H9 (cell line): Measurements from ENCODE around the gene PHF21A. TPM values are rescaled to one million over a fixed set of nuclear protein-coding genes. Genes with fewer than 3 reads are reported as not detected.

Experiments
- DNase-seq: peaks from one replicate; pipeline ENCODE4 v3.0.0-alpha.2; 2017
- H2AFZ ChIP-seq: one replicate; pipeline ENCODE4 v1.6.1; 2013; ENCODE audit warnings: mild to moderate bottlenecking, low read length, control low read depth, moderate library complexity
- H2AK5ac ChIP-seq: 2 replicates; pipeline ENCODE4 v1.6.1; 2013; ENCODE audit warnings: low read length, control low read depth, mixed read lengths; ENCODE audit not compliant: insufficient read length
- H2BK120ac ChIP-seq: one replicate; pipeline ENCODE4 v1.6.1; 2013; ENCODE audit warnings: low read depth, mild to moderate bottlenecking, low read length, control low read depth, inconsistent platforms; ENCODE audit not compliant: poor library complexity, severe bottlenecking
- H2BK12ac ChIP-seq: 2 replicates; pipeline ENCODE4 v1.6.1; 2013; ENCODE audit warnings: low read length, control low read depth, mixed read lengths, low read depth; ENCODE audit not compliant: insufficient read length
- H2BK15ac ChIP-seq: 2 replicates; pipeline ENCODE4 v1.6.1; 2013; ENCODE audit warnings: low read depth, low read length, control low read depth
- H2BK20ac ChIP-seq: one replicate; pipeline ENCODE4 v1.6.1; 2013; ENCODE audit warnings: low read depth, mild to moderate bottlenecking, low read length, control low read depth, inconsistent platforms; ENCODE audit not compliant: poor library complexity, severe bottlenecking
- H2BK5ac ChIP-seq: 2 replicates; pipeline ENCODE4 v1.6.1; 2013; ENCODE audit warnings: low read length, control low read depth, mixed read lengths; ENCODE audit not compliant: insufficient read length
- H3K14ac ChIP-seq: 2 replicates; pipeline ENCODE4 v1.6.1; 2013; ENCODE audit warnings: low read length, control low read depth; ENCODE audit not compliant: insufficient read depth
- H3K18ac ChIP-seq: 2 replicates; pipeline ENCODE4 v1.6.1; 2013; ENCODE audit warnings: low read depth, mild to moderate bottlenecking, mixed read lengths, low read length, control low read depth; ENCODE audit not compliant: insufficient read length
- H3K23ac ChIP-seq: 2 replicates; pipeline ENCODE4 v1.6.1; 2013; ENCODE audit warnings: low read length, control low read depth, mixed read lengths, low read depth; ENCODE audit not compliant: insufficient read length
- H3K23me2 ChIP-seq: 2 replicates; pipeline ENCODE4 v1.6.1; 2013; ENCODE audit warnings: low read depth, mild to moderate bottlenecking, mixed read lengths, low read length, control low read depth; ENCODE audit not compliant: insufficient read length, poor library complexity, severe bottlenecking
- H3K27ac ChIP-seq: 2 replicates; pipeline ENCODE4 v1.5.1; 2013; ENCODE audit warnings: low read length, control low read depth, mixed read lengths, low read depth; ENCODE audit not compliant: insufficient read length
- H3K27me3 ChIP-seq: 2 replicates; pipeline ENCODE4 v1.6.1; 2013; ENCODE audit warnings: low read length, control low read depth, inconsistent platforms; ENCODE audit not compliant: insufficient read depth
- H3K4ac ChIP-seq: 2 replicates; pipeline ENCODE4 v1.6.1; 2013; ENCODE audit warnings: low read depth, mild to moderate bottlenecking, control low read depth, inconsistent platforms, low read length, moderate library complexity
- H3K4me1 ChIP-seq: 2 replicates; pipeline ENCODE4 v1.6.1; 2013; ENCODE audit warnings: low read length, control low read depth, inconsistent platforms; ENCODE audit not compliant: insufficient read depth
- H3K4me2 ChIP-seq: 2 replicates; pipeline ENCODE4 v1.6.1; 2013; ENCODE audit warnings: low read length, control low read depth, mixed read lengths; ENCODE audit not compliant: insufficient read length, insufficient read depth
- H3K56ac ChIP-seq: 2 replicates; pipeline ENCODE4 v1.6.1; 2013; ENCODE audit warnings: low read depth, mild to moderate bottlenecking, mixed read lengths, low read length, control low read depth; ENCODE audit not compliant: insufficient read length
- H3K79me1 ChIP-seq: 2 replicates; pipeline ENCODE4 v1.6.1; 2013; ENCODE audit warnings: low read depth, mild to moderate bottlenecking, moderate library complexity, low read length, control low read depth, inconsistent platforms; ENCODE audit not compliant: insufficient read depth, poor library complexity, severe bottlenecking
- H3K79me2 ChIP-seq: 2 replicates; pipeline ENCODE4 v1.6.1; 2013; ENCODE audit warnings: low read length, control low read depth, inconsistent platforms; ENCODE audit not compliant: insufficient read depth
- H3K9ac ChIP-seq: 2 replicates; pipeline ENCODE4 v1.6.1; 2013; ENCODE audit warnings: low read length, control low read depth, mixed read lengths; ENCODE audit not compliant: insufficient read length; ENCODE audit errors: extremely low read depth
- H3K9me3 ChIP-seq: one replicate; pipeline ENCODE4 v1.6.1; 2013; ENCODE audit warnings: low read depth, low read length, inconsistent platforms; ENCODE audit not compliant: control insufficient read depth
- H3T11ph ChIP-seq: one replicate; pipeline ENCODE4 v1.6.1; 2013; ENCODE audit warnings: mild to moderate bottlenecking, low read length, control low read depth, inconsistent platforms
- H4K20me1 ChIP-seq: one replicate; pipeline ENCODE4 v1.6.1; 2013; ENCODE audit not compliant: control insufficient read depth, insufficient read length, insufficient read depth
- H4K5ac ChIP-seq: 2 replicates; pipeline ENCODE4 v1.6.1; 2013; ENCODE audit warnings: low read depth, mild to moderate bottlenecking, mixed read lengths, low read length, control low read depth; ENCODE audit not compliant: insufficient read length
- H4K8ac ChIP-seq: replicated peaks from 2 replicates; pipeline ENCODE4 v1.6.1; 2013; ENCODE audit warnings: low read length, control low read depth, mixed read lengths, low read depth; ENCODE audit not compliant: insufficient read length
- H4K91ac ChIP-seq: 2 replicates; pipeline ENCODE4 v1.6.1; 2013; ENCODE audit warnings: low read depth, mild to moderate bottlenecking, moderate library complexity, mixed read lengths, low read length, control low read depth; ENCODE audit not compliant: insufficient read length
- H3K27ac Mint-ChIP-seq, 3 experiments: 2 replicates in 2 of 3; 3 replicates in 1 of 3; pipeline ENCODE4 v1.8.0; 2020 to 2021; ENCODE audit warnings: mixed read lengths in 3 of 3, mild to moderate bottlenecking in 1 of 3, moderate library complexity in 1 of 3
- H3K27me3 Mint-ChIP-seq: 2 replicates; pipeline ENCODE4 v1.8.0; 2021; ENCODE audit warnings: low read depth, mild to moderate bottlenecking, moderate library complexity, mixed read lengths
- H3K36me3 Mint-ChIP-seq, 3 experiments: 2 replicates in 2 of 3; 3 replicates in 1 of 3; pipeline ENCODE4 v1.8.0; 2020 to 2021; ENCODE audit warnings: low read depth in 3 of 3, mixed read lengths in 3 of 3; ENCODE audit not compliant: insufficient read depth in 1 of 3
- H3K4me1 Mint-ChIP-seq, 2 experiments: 2 replicates each; pipeline ENCODE4 v1.8.0; 2020; ENCODE audit warnings: mixed read lengths in 2 of 2
- H3K4me3 Mint-ChIP-seq, 2 experiments: 2 replicates in 1 of 2; 3 replicates in 1 of 2; pipeline ENCODE4 v1.8.0; 2020 to 2021; ENCODE audit warnings: mild to moderate bottlenecking in 2 of 2, mixed read lengths in 2 of 2, moderate library complexity in 1 of 2
- H3K9me3 Mint-ChIP-seq, 2 experiments: 2 replicates in 1 of 2; 3 replicates in 1 of 2; pipeline ENCODE4 v1.8.0; 2020; ENCODE audit warnings: mild to moderate bottlenecking in 2 of 2, mixed read lengths in 2 of 2, moderate library complexity in 1 of 2
- CTCF ChIP-seq: fragments of 200-600 bp; sonication (generic); conservative IDR thresholded peaks from 3 replicates; pipeline ENCODE4 v1.8.0; 2021; ENCODE audit warnings: antibody characterized with exemption, mild to moderate bottlenecking
- WGBS: extraction: QIAGEN DNeasy Blood & Tissue Kit; methylation state at CpG from one replicate; pipeline ENCODE4 v1.1.7; 2013; ENCODE audit warnings: missing lambda C conversion rate, low lambda C conversion rate, mixed read lengths; ENCODE audit not compliant: insufficient read length; ENCODE audit errors: extremely low coverage; 5-methylcytosine and 5-hydroxymethylcytosine counted together
- total RNA-seq: library from RNA; stranded (reverse); gene quantifications from 2 replicates; pipeline ENCODE4 v1.2.1, GENCODE V29; 2021

PHF21A gene
- total RNA-seq, 1 experiment from 2014 or later, result 33.8 TPM

GRCh38 chr11:46134540-46134939 is 13.3 kb upstream of the PHF21A start:
- Histone ChIP-seq H3T11ph (no peak overlapping the region), H2BK12ac (no peak overlapping the region), H3K27me3 (no peaks in the 10 kb centered on the region), H3K9ac (no peak overlapping the region), H3K4me2 (no peak overlapping the region), H2BK15ac (no peak overlapping the region), H2BK5ac (no peak overlapping the region), H3K14ac (no peak overlapping the region), H4K20me1 (no peaks in the 10 kb centered on the region), H3K4ac (no peak overlapping the region), H3K56ac (no peak overlapping the region), H4K8ac (no peak overlapping the region), H3K23ac (no peak overlapping the region), H3K9me3 (no peaks in the 10 kb centered on the region), H3K23me2 (no peaks in the 10 kb centered on the region), H3K79me2 (no peaks in the 10 kb centered on the region), H3K18ac (no peak overlapping the region), H2BK20ac (no peak overlapping the region), H3K27ac (no peak overlapping the region), H3K79me1 (no peaks in the 10 kb centered on the region), H2AFZ (no peak overlapping the region), H4K91ac (no peak overlapping the region), H3K4me1 (no peaks in the 10 kb centered on the region; the same call in 1 of the 2 replicates), H2AK5ac (no peak overlapping the region), H4K5ac (no peak overlapping the region), H2BK120ac (no peak overlapping the region)
- Mint-ChIP-seq H3K4me1 (peaks cover 20 to 30% of the 10 kb centered on the region in 2 experiments), H3K9me3 (no peaks in the 10 kb centered on the region), H3K27me3 (peaks cover 1% of the 10 kb centered on the region; the same call in 1 of the 2 replicates), H3K27ac (peak overlapping the region in 1 of 3 experiments; percentile 10; a peak in 1 of 7 replicates), H3K4me3 (no peak overlapping the region), H3K36me3 (no peaks in the 10 kb centered on the region)
- DNase-seq, result peak; percentile 61
- peak; percentile 53; the same call in 2 of the 3 replicates for TF ChIP-seq CTCF
- WGBS, result no CpG with 5 or more reads among the region's 3 CpGs
